Measurements from ENCODE around the gene GTF2E1. TPM values are rescaled to one million over a fixed set of nuclear protein-coding genes. Genes with fewer than 3 reads are reported as not detected.
A peak's percentile ranks its signal among the peaks of the same experiment; 100 is the strongest.
"Not testable (repeated sequence)": the region's sequence is repeated elsewhere in the genome, so short reads cannot be mapped to it uniquely, and the experiment has no call there.

The GTF2E1 gene
- total RNA-seq, 1 donor from 2014 or later: 78.2 TPM

DNA sequence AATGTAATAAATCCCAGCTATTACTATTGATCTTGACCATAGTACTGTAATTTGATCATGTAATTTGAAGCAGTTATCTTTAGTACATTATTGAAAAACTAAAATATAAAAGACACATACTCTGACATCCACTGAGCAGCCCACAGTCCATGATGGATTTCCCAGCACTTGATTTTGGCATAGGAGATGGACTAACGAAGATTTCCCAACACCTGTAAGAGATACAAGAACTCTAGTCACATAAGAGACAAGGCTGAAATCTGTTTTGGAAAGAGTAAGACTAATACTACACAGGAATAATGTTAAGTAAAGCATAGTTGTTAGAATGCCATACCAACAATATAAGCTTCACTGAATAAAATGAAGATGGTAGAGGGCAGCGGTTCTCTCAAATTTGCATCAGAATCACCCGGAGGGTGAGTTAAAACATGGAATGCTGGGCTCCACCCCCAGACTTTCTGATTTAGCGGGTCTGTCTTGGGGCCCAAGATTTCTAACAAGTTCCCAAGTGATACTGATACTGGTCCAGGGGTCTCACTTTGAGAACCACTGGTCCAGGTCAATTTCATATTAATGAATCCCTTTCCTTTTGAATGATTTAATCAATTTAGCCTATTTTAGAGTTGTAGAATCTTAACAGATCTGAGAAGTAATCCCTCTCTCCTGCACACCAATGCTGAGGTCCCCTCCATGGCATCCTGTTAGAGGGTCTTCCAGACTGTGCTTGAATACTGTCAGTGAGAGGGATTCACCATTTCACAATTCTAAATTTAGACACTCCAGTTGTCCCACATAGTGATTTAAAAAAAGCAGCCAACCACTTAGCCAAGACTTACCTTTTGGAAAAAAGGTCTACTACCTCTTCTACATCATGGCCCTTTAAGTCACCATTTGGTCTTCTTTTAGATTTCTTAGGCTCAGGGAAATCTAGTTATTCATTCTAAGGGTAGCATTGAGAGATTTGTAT lies 11.7 kb upstream of the GTF2E1 start:
- TF ChIP-seq CTCF (IDR thresholded peaks at IDR 0.05) (no peak), EZH2 (IDR thresholded peaks at IDR 0.05) (no peak), EZH2phosphoT487 (IDR thresholded peaks at IDR 0.05) (no peak)
- H3K36me3 ChIP-seq: no peaks in the 10 kb centered on the region
- no peaks in the 10 kb centered on the region for H3K79me2 ChIP-seq (ENCODE audit: low read depth)
- H3K36me3 Mint-ChIP-seq: peaks cover 8% of the 10 kb centered on the region
- no peak overlapping the region for H3K4me3 ChIP-seq
- H3K27ac Mint-ChIP-seq: no peak overlapping the region
- H3K4me1 Mint-ChIP-seq: no peaks in the 10 kb centered on the region
- no peak overlapping the region for H3K4me3 Mint-ChIP-seq
- H3F3A ChIP-seq (ENCODE audit: low read depth): no peaks in the 10 kb centered on the region
- no peak overlapping the region for H2AFZ ChIP-seq (replicated peaks)
- no peak for DNase-seq (ENCODE audit: low spot score)
- H3K4me1 ChIP-seq: no peaks in the 10 kb centered on the region
- no peak overlapping the region for H3K4me2 ChIP-seq
- no peak overlapping the region for H3K27ac ChIP-seq
- no peaks in the 10 kb centered on the region for H4K20me1 ChIP-seq (ENCODE audit: low read depth)
- H3K9me3 ChIP-seq (ENCODE audit: low read depth): no peaks in the 10 kb centered on the region
- no peaks in the 10 kb centered on the region for H3K27me3 ChIP-seq
- H3K27me3 Mint-ChIP-seq (ENCODE audit: insufficient read depth, low read depth): no peaks in the 10 kb centered on the region
- H3K9me3 Mint-ChIP-seq: peaks cover 16% of the 10 kb centered on the region
- H3K9ac ChIP-seq: no peak overlapping the region

DNA sequence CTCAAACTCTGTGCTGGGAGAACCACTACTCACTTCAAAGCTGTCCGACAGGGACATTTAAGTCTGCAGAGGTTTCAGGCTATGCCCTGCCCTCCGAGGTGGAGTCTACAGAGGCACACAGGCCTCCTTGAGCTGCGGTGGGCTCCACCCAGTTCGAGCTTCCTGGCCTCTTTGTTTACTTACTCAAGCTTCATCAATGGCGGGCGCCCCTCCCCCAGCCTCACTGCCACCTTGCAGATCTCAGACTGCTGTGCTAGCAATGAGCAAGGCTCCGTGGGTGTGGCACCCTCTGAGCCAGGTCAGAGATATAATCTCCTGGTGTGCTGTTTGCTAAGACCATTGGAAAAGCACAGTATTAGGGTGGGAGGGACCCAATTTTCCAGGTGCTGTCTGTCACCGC lies 4.5 kb upstream of the GTF2E1 start:
- Mint-ChIP-seq H3K36me3 (peaks cover 21% of the 10 kb centered on the region), H3K9me3 (peaks cover 31% of the 10 kb centered on the region)
- not testable (repeated sequence) for H3K4me3 ChIP-seq; DNase-seq (ENCODE audit: low spot score); H3F3A ChIP-seq (ENCODE audit: low read depth); H3K27me3 ChIP-seq; H2AFZ ChIP-seq (replicated peaks); H3K9me3 ChIP-seq (ENCODE audit: low read depth); H3K4me1 ChIP-seq; H4K20me1 ChIP-seq (ENCODE audit: low read depth); H3K27me3 Mint-ChIP-seq (ENCODE audit: insufficient read depth, low read depth); H3K9ac ChIP-seq; H3K4me2 ChIP-seq; H3K27ac Mint-ChIP-seq; H3K4me3 Mint-ChIP-seq; H3K4me1 Mint-ChIP-seq; H3K79me2 ChIP-seq (ENCODE audit: low read depth); H3K36me3 ChIP-seq; H3K27ac ChIP-seq

DNA sequence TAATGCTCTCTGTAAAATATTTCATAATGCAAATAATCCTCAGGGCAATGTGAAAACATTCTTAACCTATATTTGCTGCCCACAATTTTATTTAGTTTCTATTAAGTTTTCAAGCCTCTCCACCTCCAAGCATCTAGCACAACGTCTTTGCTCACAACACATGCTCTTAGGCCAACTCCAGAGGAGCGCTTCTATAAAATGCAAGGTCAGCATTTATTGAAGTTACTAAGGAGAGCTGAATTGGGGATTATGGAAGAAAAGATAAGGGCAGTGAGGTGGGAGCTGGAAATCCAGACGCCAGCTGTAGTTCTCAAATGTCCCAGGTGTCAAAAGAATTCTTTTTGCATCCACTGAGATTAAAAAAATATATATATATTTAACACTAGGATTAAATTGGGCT lies 1.2 kb upstream of the GTF2E1 start:
- peak overlapping the region; percentile 93 for H3K4me3 ChIP-seq
- H3K9me3 Mint-ChIP-seq: peaks cover 12% of the 10 kb centered on the region
- DNase-seq (ENCODE audit: low spot score): no peak
- no peak overlapping the region for H3K27ac ChIP-seq
- H3K4me2 ChIP-seq: peak overlapping the region; percentile 69
- H3K4me1 Mint-ChIP-seq: peaks cover 19% of the 10 kb centered on the region
- TF ChIP-seq CTCF (IDR thresholded peaks at IDR 0.05): no peak
- no peak for TF ChIP-seq EZH2 (IDR thresholded peaks at IDR 0.05)
- no peak for TF ChIP-seq EZH2phosphoT487 (IDR thresholded peaks at IDR 0.05)
- H3K4me1 ChIP-seq: peaks cover 8% of the 10 kb centered on the region
- peaks cover 6% of the 10 kb centered on the region for H3K9me3 ChIP-seq (ENCODE audit: low read depth)
- peaks cover 43% of the 10 kb centered on the region for H3K79me2 ChIP-seq (ENCODE audit: low read depth)
- no peaks in the 10 kb centered on the region for H4K20me1 ChIP-seq (ENCODE audit: low read depth)
- H3K36me3 Mint-ChIP-seq: peaks cover 14% of the 10 kb centered on the region
- H3K36me3 ChIP-seq: no peaks in the 10 kb centered on the region
- no peaks in the 10 kb centered on the region for H3F3A ChIP-seq (ENCODE audit: low read depth)
- H2AFZ ChIP-seq (replicated peaks): no peak overlapping the region
- no peak overlapping the region for H3K9ac ChIP-seq
- H3K27ac Mint-ChIP-seq: no peak overlapping the region
- H3K27me3 Mint-ChIP-seq (ENCODE audit: insufficient read depth, low read depth): peaks cover 2% of the 10 kb centered on the region
- no peaks in the 10 kb centered on the region for H3K27me3 ChIP-seq
- H3K4me3 Mint-ChIP-seq: peak overlapping the region; percentile 87

GRCh38 chr3:120741837-120742197 lies 727 bp upstream of the GTF2E1 start:
- H3K36me3 ChIP-seq: no peaks in the 10 kb centered on the region
- Mint-ChIP-seq H3K4me3 (peak overlapping the region; percentile 87), H3K36me3 (peaks cover 14% of the 10 kb centered on the region), H3K27ac (peak overlapping the region; percentile 98), H3K4me1 (peaks cover 19% of the 10 kb centered on the region), H3K9me3 (peaks cover 10% of the 10 kb centered on the region), H3K27me3 (ENCODE audit: insufficient read depth, low read depth) (peaks cover 2% of the 10 kb centered on the region)
- H3K4me1 ChIP-seq: peaks cover 8% of the 10 kb centered on the region
- no peaks in the 10 kb centered on the region for H4K20me1 ChIP-seq (ENCODE audit: low read depth)
- TF ChIP-seq EZH2 (IDR thresholded peaks at IDR 0.05) (no peak), EZH2phosphoT487 (IDR thresholded peaks at IDR 0.05) (no peak), CTCF (IDR thresholded peaks at IDR 0.05) (no peak)
- H2AFZ ChIP-seq (replicated peaks): peak overlapping the region; percentile 100
- DNase-seq (ENCODE audit: low spot score): no peak
- H3F3A ChIP-seq (ENCODE audit: low read depth): no peaks in the 10 kb centered on the region
- peak overlapping the region; percentile 95 for H3K9ac ChIP-seq
- no peaks in the 10 kb centered on the region for H3K27me3 ChIP-seq
- peak overlapping the region; percentile 69 for H3K4me2 ChIP-seq
- H3K79me2 ChIP-seq (ENCODE audit: low read depth): peaks cover 48% of the 10 kb centered on the region
- H3K27ac ChIP-seq: no peak overlapping the region
- peak overlapping the region; percentile 93 for H3K4me3 ChIP-seq
- peaks cover 6% of the 10 kb centered on the region for H3K9me3 ChIP-seq (ENCODE audit: low read depth)
